HAP-1 (cell line): ENCODE measurements around the gene DCLRE1C.
"Not testable (repeated sequence)": the region's sequence is repeated elsewhere in the genome, so short reads cannot be mapped to it uniquely, and the experiment has no call there.

Experiments used
- DNase-seq, 2 experiments: peaks; one replicate each; pipeline ENCODE4 v3.0.0-alpha.2; 2016 to 2020; ENCODE audit warnings: low spot score in 2 of 2
- H3K27me3 ChIP-seq: fragments of 250-450 bp; sonication (Bioruptor Pico); 2 replicates; pipeline ENCODE4 v1.5.1; 2020; ENCODE audit warnings: low read depth, mild to moderate bottlenecking, moderate library complexity
- H3K36me3 ChIP-seq: fragments of 250-450 bp; sonication (Bioruptor Pico); replicated peaks from 2 replicates; pipeline ENCODE4 v1.5.1; 2020; ENCODE audit warnings: mild to moderate bottlenecking
- H3K4me1 ChIP-seq: fragments of 250-450 bp; sonication (Bioruptor Pico); 2 replicates; pipeline ENCODE4 v1.5.1; 2020; ENCODE audit warnings: mild to moderate bottlenecking
- H3K4me3 ChIP-seq: fragments of 250-450 bp; sonication (Bioruptor Pico); 2 replicates; pipeline ENCODE4 v1.5.1; 2020; ENCODE audit warnings: mild to moderate bottlenecking, moderate library complexity
- H3K9me3 ChIP-seq: fragments of 250-450 bp; sonication (Bioruptor Pico); 2 replicates; pipeline ENCODE4 v1.5.1; 2020; ENCODE audit warnings: mild to moderate bottlenecking, moderate library complexity
- in situ Hi-C: fragments of 300-500 bp; cut with MboI; formaldehyde crosslinking; loops from 3 replicates; pipeline ENCODE4 v1.14.3; 2020; ENCODE audit warnings: low sequenced_read_pairs, inconsistent platforms, mixed read lengths

DCLRE1C gene

GRCh38 chr10:14959221-14960057, 5.5 kb upstream of the DCLRE1C start, which contains the start of gene MEIG1:
MEIG1 (plus strand) TSS chr10:14959388; CDS start chr10:14966469, 7,081 bp downstream.
- H3K27me3 ChIP-seq: no peaks in the 10 kb centered on the region
- peak; percentile 91 to 97 for DNase-seq
- no peaks in the 10 kb centered on the region for H3K9me3 ChIP-seq
- no peaks in the 10 kb centered on the region for H3K36me3 ChIP-seq
- H3K4me1 ChIP-seq: peaks cover 9% of the 10 kb centered on the region
- H3K4me3 ChIP-seq: peak within 1 kb of the TSS; percentile 68
- in situ Hi-C loops: loop anchor here (10.0 kb wide), 1 partner anchor 145 kb away; no protein-coding TSS in a partner anchor

- Histone ChIP-seq H3K4me1 (peaks cover 11% of the 10 kb centered on the region), H3K9me3 (no peaks in the 10 kb centered on the region), H3K36me3 (no peaks in the 10 kb centered on the region; the same call in 1 of the 2 replicates), H3K4me3 (peak overlapping the region; percentile 68), H3K27me3 (no peaks in the 10 kb centered on the region)
- no peak for DNase-seq
- in situ Hi-C loops: loop anchor here (10.0 kb wide), 1 partner anchor 146 kb away; no protein-coding TSS in a partner anchor
Observed at GRCh38 chr10:14958872-14959220, 5.0 kb upstream of the DCLRE1C start.

- in situ Hi-C loops: loop anchor here (10.0 kb wide), 1 partner anchor 150 kb away; no protein-coding TSS in a partner anchor
- H3K36me3 ChIP-seq: peaks cover 4% of the 10 kb centered on the region
- peaks cover 18% of the 10 kb centered on the region for H3K4me1 ChIP-seq
- no peaks in the 10 kb centered on the region for H3K9me3 ChIP-seq
- peak overlapping the region; percentile 92 for H3K4me3 ChIP-seq
- no peaks in the 10 kb centered on the region for H3K27me3 ChIP-seq
- no peak for DNase-seq
Observed at GRCh38 chr10:14954934-14955333, 1.0 kb upstream of the DCLRE1C start.

- H3K27me3 ChIP-seq: no peaks in the 10 kb centered on the region
- peaks cover 15% of the 10 kb centered on the region for H3K4me1 ChIP-seq
- DNase-seq: peak in 1 of 2 experiments; percentile 27
- in situ Hi-C loops: loop anchor here (10.0 kb wide), 1 partner anchor 151 kb away; no protein-coding TSS in a partner anchor
- H3K36me3 ChIP-seq: peaks cover 11% of the 10 kb centered on the region
- no peaks in the 10 kb centered on the region for H3K9me3 ChIP-seq
- peak overlapping the region; percentile 92 for H3K4me3 ChIP-seq
Observed at GRCh38 chr10:14953424-14954000, 384 bp downstream of the DCLRE1C start.

- Histone ChIP-seq H3K4me3 (peak overlapping the region; percentile 92), H3K27me3 (no peaks in the 10 kb centered on the region), H3K4me1 (peaks cover 15% of the 10 kb centered on the region), H3K36me3 (peaks cover 16% of the 10 kb centered on the region), H3K9me3 (no peaks in the 10 kb centered on the region)
- peak in 1 of 2 experiments; percentile 17 for DNase-seq
- in situ Hi-C loops: loop anchor here (10.0 kb wide), 1 partner anchor 152 kb away; no protein-coding TSS in a partner anchor
Observed at GRCh38 chr10:14952851-14953423, 959 bp downstream of the DCLRE1C start.

- H3K9me3 ChIP-seq: no peaks in the 10 kb centered on the region
- in situ Hi-C loops: no loop called here
- H3K4me3 ChIP-seq: no peak overlapping the region
- H3K36me3 ChIP-seq: peaks cover 31% of the 10 kb centered on the region
- no peaks in the 10 kb centered on the region for H3K27me3 ChIP-seq
- H3K4me1 ChIP-seq: peaks cover 8% of the 10 kb centered on the region
- no peak for DNase-seq
Observed at GRCh38 chr10:14949291-14949690, 4.6 kb downstream of the DCLRE1C start.

GRCh38 chr10:14947268-14947667, 6.6 kb downstream of the DCLRE1C start:
- Histone ChIP-seq H3K36me3 (peaks cover 38% of the 10 kb centered on the region), H3K4me3 (no peak overlapping the region), H3K27me3 (no peaks in the 10 kb centered on the region), H3K4me1 (peaks cover 3% of the 10 kb centered on the region), H3K9me3 (no peaks in the 10 kb centered on the region)
- DNase-seq: no peak
- in situ Hi-C loops: no loop called here

- H3K36me3 ChIP-seq: peaks cover 35% of the 10 kb centered on the region
- in situ Hi-C loops: no loop called here
- no peaks in the 10 kb centered on the region for H3K27me3 ChIP-seq
- H3K4me3 ChIP-seq: no peak overlapping the region
- no peaks in the 10 kb centered on the region for H3K9me3 ChIP-seq
- H3K4me1 ChIP-seq: no peaks in the 10 kb centered on the region
- no peak for DNase-seq
Observed at GRCh38 chr10:14945108-14945507, 8.8 kb downstream of the DCLRE1C start.

- H3K9me3 ChIP-seq, in situ Hi-C loops, DNase-seq, H3K4me3 ChIP-seq, H3K27me3 ChIP-seq, H3K4me1 ChIP-seq: not testable (repeated sequence)
- H3K36me3 ChIP-seq: peaks cover 28% of the 10 kb centered on the region
Observed at GRCh38 chr10:14942950-14943338, 11.0 kb downstream of the DCLRE1C start.

GRCh38 chr10:14942147-14942949, 11.5 kb downstream of the DCLRE1C start:
- H3K36me3 ChIP-seq: peaks cover 25% of the 10 kb centered on the region
- H3K4me1 ChIP-seq, H3K27me3 ChIP-seq, in situ Hi-C loops, H3K9me3 ChIP-seq, H3K4me3 ChIP-seq, DNase-seq: not testable (repeated sequence)

GRCh38 chr10:14938971-14939370, 14.9 kb downstream of the DCLRE1C start:
- H3K4me3 ChIP-seq, H3K4me1 ChIP-seq, DNase-seq, H3K9me3 ChIP-seq, H3K27me3 ChIP-seq, in situ Hi-C loops: not testable (repeated sequence)
- H3K36me3 ChIP-seq: peaks cover 18% of the 10 kb centered on the region

- in situ Hi-C loops: no loop called here
- H3K36me3 ChIP-seq: peaks cover 23% of the 10 kb centered on the region
- no peak for DNase-seq
- H3K4me1 ChIP-seq: no peaks in the 10 kb centered on the region
- H3K4me3 ChIP-seq: no peak overlapping the region
- H3K27me3 ChIP-seq: no peaks in the 10 kb centered on the region
- H3K9me3 ChIP-seq: no peaks in the 10 kb centered on the region
Observed at GRCh38 chr10:14936584-14936983, 17.3 kb downstream of the DCLRE1C start.

- H3K36me3 ChIP-seq: peaks cover 46% of the 10 kb centered on the region
- H3K4me3 ChIP-seq: no peak overlapping the region
- H3K9me3 ChIP-seq: no peaks in the 10 kb centered on the region
- no peak for DNase-seq
- no peaks in the 10 kb centered on the region for H3K4me1 ChIP-seq
- in situ Hi-C loops: no loop called here
- no peaks in the 10 kb centered on the region for H3K27me3 ChIP-seq
Observed at GRCh38 chr10:14930610-14931009, 23.3 kb downstream of the DCLRE1C start.
